GM13976 (cell line): ENCODE results near the gene HBG2.

ENCODE experiments used
- DNase-seq: peaks from one replicate; pipeline ENCODE4 v3.0.0; 2012; ENCODE audit warnings: low spot score
- in situ Hi-C: fragments of 300-500 bp; cut with MboI; formaldehyde crosslinking; loops from one replicate; pipeline ENCODE4 v1.12.0; 2022; ENCODE audit warnings: low sequenced_read_pairs, mixed read lengths, inconsistent platforms; ENCODE audit not compliant: unreplicated experiment
- TF ChIP-seq, protein P1 (sequence below): IDR thresholded peaks from 2 replicates; pipeline ENCODE4 v1.5.1; 2012; ENCODE audit warnings: borderline replicate concordance, mild to moderate bottlenecking; ENCODE audit not compliant: insufficient read depth; ENCODE audit errors: extremely low read depth, missing control alignments, control extremely low read depth

Gene HBG2

GRCh38 chr11:5232821-5233220 is 21.8 kb downstream of the HBG2 start:
- in situ Hi-C loops: no loop called here
- no peak for DNase-seq
- TF ChIP-seq, protein P1, sequence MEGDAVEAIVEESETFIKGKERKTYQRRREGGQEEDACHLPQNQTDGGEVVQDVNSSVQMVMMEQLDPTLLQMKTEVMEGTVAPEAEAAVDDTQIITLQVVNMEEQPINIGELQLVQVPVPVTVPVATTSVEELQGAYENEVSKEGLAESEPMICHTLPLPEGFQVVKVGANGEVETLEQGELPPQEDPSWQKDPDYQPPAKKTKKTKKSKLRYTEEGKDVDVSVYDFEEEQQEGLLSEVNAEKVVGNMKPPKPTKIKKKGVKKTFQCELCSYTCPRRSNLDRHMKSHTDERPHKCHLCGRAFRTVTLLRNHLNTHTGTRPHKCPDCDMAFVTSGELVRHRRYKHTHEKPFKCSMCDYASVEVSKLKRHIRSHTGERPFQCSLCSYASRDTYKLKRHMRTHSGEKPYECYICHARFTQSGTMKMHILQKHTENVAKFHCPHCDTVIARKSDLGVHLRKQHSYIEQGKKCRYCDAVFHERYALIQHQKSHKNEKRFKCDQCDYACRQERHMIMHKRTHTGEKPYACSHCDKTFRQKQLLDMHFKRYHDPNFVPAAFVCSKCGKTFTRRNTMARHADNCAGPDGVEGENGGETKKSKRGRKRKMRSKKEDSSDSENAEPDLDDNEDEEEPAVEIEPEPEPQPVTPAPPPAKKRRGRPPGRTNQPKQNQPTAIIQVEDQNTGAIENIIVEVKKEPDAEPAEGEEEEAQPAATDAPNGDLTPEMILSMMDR: no peak

GRCh38 chr11:5232176-5232575 is 22.4 kb downstream of the HBG2 start:
- DNase-seq: no peak

DNA sequence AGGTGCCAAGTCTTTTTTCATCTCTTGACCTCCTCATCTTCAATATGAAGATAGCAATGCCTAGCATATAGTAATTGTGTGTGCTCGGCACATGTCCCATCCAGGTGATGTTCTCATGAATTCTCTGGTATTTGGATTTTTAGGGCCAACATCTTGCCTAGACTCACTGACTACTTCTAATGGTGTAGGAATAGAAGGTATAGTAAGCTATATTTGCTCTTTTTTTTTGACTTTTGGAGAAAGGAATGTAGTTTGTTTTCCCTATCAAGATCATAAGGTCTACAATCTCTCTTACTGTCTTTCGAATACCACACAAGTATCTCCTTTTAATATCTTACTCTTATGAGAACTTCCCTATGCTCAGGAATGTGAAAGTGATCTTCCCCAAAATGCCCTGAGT is 23.5 kb downstream of the HBG2 start:
- in situ Hi-C loops: no loop called here
- TF ChIP-seq, protein P1: no peak
- DNase-seq: no peak

More at GRCh38 chr11:5232176-5232575, 22.4 kb downstream of the HBG2 start:
- in situ Hi-C loops: no loop called here
- TF ChIP-seq, protein P1: no peak

GRCh38 chr11:5230266-5230665 is 24.3 kb downstream of the HBG2 start:
- TF ChIP-seq, protein P1: no peak
- in situ Hi-C loops: no loop called here
- no peak for DNase-seq

GRCh38 chr11:5229796-5230195 is 24.8 kb downstream of the HBG2 start:
- in situ Hi-C loops: no loop called here
- TF ChIP-seq, protein P1: no peak
- DNase-seq: no peak

- in situ Hi-C loops: no loop called here
These were observed 25.2 kb downstream of the HBG2 start for GRCh38 chr11:5229356-5229755.

More at GRCh38 chr11:5229356-5229755, 25.2 kb downstream of the HBG2 start:
- DNase-seq: no peak
- TF ChIP-seq, protein P1: no peak
